RWPE2 (cell line): ENCODE results near the gene CCDC171.

Experiments used
- ATAC-seq: fragments of 200-7000 bp; cut with Tn5 transposase; 3 replicates; pipeline ENCODE4 v1.9.1; 2021; ENCODE audit warnings: low read depth
- DNase-seq: peaks from one replicate; pipeline ENCODE4 v3.0.0-alpha.2; 2020; ENCODE audit warnings: low spot score
- H3K27ac ChIP-seq: fragments of 450-650 bp; 2 replicates; pipeline ENCODE4 v1.5.1; 2017; ENCODE audit warnings: mild to moderate bottlenecking; ENCODE audit not compliant: poor library complexity, severe bottlenecking
- H3K27me3 ChIP-seq: fragments of 250-450 bp; sonication (Bioruptor Pico); 2 replicates; pipeline ENCODE4 v1.5.1; 2021; ENCODE audit warnings: mild to moderate bottlenecking, moderate library complexity; ENCODE audit not compliant: insufficient read depth, poor library complexity, severe bottlenecking
- H3K36me3 ChIP-seq: fragments of 250-450 bp; sonication (Bioruptor Pico); 2 replicates; pipeline ENCODE4 v1.5.1; 2020; ENCODE audit warnings: low read depth, mild to moderate bottlenecking, moderate library complexity
- H3K4me1 ChIP-seq: fragments of 250-450 bp; sonication (Bioruptor Pico); 2 replicates; pipeline ENCODE4 v1.5.1; 2021; ENCODE audit warnings: mild to moderate bottlenecking, moderate library complexity; ENCODE audit not compliant: insufficient read depth, poor library complexity, severe bottlenecking
- H3K4me3 ChIP-seq: fragments of 250-450 bp; sonication (Bioruptor Pico); 2 replicates; pipeline ENCODE4 v1.5.1; 2021; ENCODE audit warnings: mild to moderate bottlenecking, moderate library complexity; ENCODE audit not compliant: severe bottlenecking
- H3K9me3 ChIP-seq: fragments of 250-450 bp; sonication (Bioruptor Pico); 2 replicates; pipeline ENCODE4 v1.5.1; 2021; ENCODE audit warnings: mild to moderate bottlenecking, moderate library complexity; ENCODE audit not compliant: severe bottlenecking
- CTCF ChIP-seq: fragments of 450-650 bp; IDR thresholded peaks from one replicate; pipeline ENCODE4 v1.5.1; 2017; ENCODE audit warnings: mild to moderate bottlenecking, moderate library complexity; ENCODE audit not compliant: poor library complexity, severe bottlenecking

The CCDC171 gene

DNA sequence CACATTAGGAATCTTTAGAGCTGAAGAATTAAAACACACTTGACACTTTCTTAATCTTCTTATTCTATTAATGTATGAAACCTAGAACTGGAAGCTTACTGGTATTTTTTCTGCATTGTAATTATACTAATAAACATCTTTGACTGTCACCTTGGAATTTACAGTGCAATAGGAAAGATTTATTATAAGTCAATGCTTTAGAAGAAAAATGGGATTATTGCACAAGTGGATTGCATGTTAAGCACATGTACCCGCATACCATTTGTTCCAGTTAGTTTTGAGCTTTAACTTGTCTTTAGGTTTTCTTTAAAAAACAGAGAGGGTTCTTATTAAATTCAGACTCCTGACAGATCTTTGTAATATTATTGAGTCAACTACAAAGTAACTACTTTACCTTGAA, 278.5 kb downstream of the CCDC171 start:
- Histone ChIP-seq H3K4me3 (no peak overlapping the region), H3K27me3 (no peaks in the 10 kb centered on the region), H3K9me3 (no peaks in the 10 kb centered on the region), H3K36me3 (no peaks in the 10 kb centered on the region), H3K4me1 (no peaks in the 10 kb centered on the region), H3K27ac (no peak overlapping the region)
- no peak for TF ChIP-seq CTCF
- DNase-seq (no peak), ATAC-seq (no peak)

GRCh38 chr9:15834541-15834940, 281.7 kb downstream of the CCDC171 start:
- Histone ChIP-seq H3K27ac (no peak overlapping the region), H3K27me3 (no peaks in the 10 kb centered on the region), H3K4me3 (no peak overlapping the region), H3K36me3 (no peaks in the 10 kb centered on the region), H3K9me3 (no peaks in the 10 kb centered on the region), H3K4me1 (no peaks in the 10 kb centered on the region)
- no peak for ATAC-seq
- TF ChIP-seq CTCF = no peak
- DNase-seq = no peak

DNA sequence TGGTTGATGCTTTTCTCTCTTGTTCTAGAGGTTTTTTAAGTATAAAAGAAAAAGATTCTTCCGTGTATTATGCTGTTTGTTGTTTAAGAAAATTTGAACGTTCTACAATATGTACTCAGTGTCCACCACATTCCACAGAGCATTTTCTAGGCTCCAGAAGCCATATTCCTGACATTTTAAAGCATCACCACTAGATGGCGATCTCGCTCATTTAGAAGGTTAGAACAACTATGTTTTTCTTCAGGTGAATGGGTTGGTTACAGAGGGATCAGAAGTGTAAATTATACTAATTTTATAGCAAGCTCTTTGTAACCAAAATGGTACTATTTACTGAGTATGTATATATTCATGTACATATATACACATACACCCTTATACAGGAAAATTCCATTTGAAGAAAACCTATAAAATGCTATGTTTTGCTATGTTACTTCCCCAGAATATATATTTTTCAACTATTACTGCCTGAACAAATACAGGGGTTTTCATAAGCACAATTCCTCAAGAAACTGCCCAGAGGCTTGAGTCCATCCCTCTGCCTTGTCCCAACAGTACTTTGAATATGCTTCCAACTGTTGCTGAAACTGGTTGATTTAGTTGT, 284.3 kb downstream of the CCDC171 start:
- Histone ChIP-seq H3K4me3 (no peak overlapping the region), H3K27me3 (peaks cover 2% of the 10 kb centered on the region), H3K27ac (no peak overlapping the region), H3K9me3 (no peaks in the 10 kb centered on the region), H3K36me3 (no peaks in the 10 kb centered on the region), H3K4me1 (no peaks in the 10 kb centered on the region)
- DNase-seq = no peak
- peak; percentile 73 for ATAC-seq
- peak; percentile 89 for TF ChIP-seq CTCF

- no peak overlapping the region for H3K4me3 ChIP-seq
- ATAC-seq (no peak), DNase-seq (no peak)
- H3K36me3 ChIP-seq = no peaks in the 10 kb centered on the region
- no peak overlapping the region for H3K27ac ChIP-seq
- TF ChIP-seq CTCF = no peak
- peaks cover 2% of the 10 kb centered on the region for H3K27me3 ChIP-seq
- no peaks in the 10 kb centered on the region for H3K9me3 ChIP-seq
- no peaks in the 10 kb centered on the region for H3K4me1 ChIP-seq
Measured at GRCh38 chr9:15842051-15842450, 289.2 kb downstream of the CCDC171 start.

- Histone ChIP-seq H3K9me3 (no peaks in the 10 kb centered on the region), H3K36me3 (no peaks in the 10 kb centered on the region), H3K4me3 (no peak overlapping the region), H3K4me1 (peaks cover 1% of the 10 kb centered on the region), H3K27me3 (peaks cover 2% of the 10 kb centered on the region), H3K27ac (no peak overlapping the region)
- no peak for TF ChIP-seq CTCF
- DNase-seq = no peak
- no peak for ATAC-seq
Measured at GRCh38 chr9:15843316-15843715, 290.5 kb downstream of the CCDC171 start.
